ENCODE measurements around the gene ELF1. TPM values are rescaled to one million over a fixed set of nuclear protein-coding genes. Genes with fewer than 3 reads are reported as not detected.
"Not testable (repeated sequence)": the region's sequence is repeated elsewhere in the genome, so short reads cannot be mapped to it uniquely, and the experiment has no call there.

The ELF1 gene
- total RNA-seq, 2 donors from 2014 or later, result 72.2 to 120 TPM

GRCh38 chr13:41040584-41041334 is 21.6 kb upstream of the ELF1 start:
- H3K27me3 ChIP-seq, result no peaks in the 10 kb centered on the region
- no peak for TF ChIP-seq CTCF (IDR thresholded peaks at IDR 0.05)
- no peaks in the 10 kb centered on the region for H3K4me1 ChIP-seq
- intact Hi-C loops (cut with DNase I), result no loop called here
- H3K9me3 ChIP-seq, result no peaks in the 10 kb centered on the region
- no peak overlapping the region for H3K9ac ChIP-seq (ENCODE audit: low read depth in 2 of 2, low read length in 2 of 2)
- no peak overlapping the region for H3K4me3 ChIP-seq
- no peaks in the 10 kb centered on the region for H3K36me3 ChIP-seq
- DNase-seq, result no peak
- H3K27ac ChIP-seq, result no peak overlapping the region

- H3K36me3 ChIP-seq, result no peaks in the 10 kb centered on the region
- no peaks in the 10 kb centered on the region for H3K9me3 ChIP-seq
- no peak for TF ChIP-seq CTCF (IDR thresholded peaks at IDR 0.05)
- no peaks in the 10 kb centered on the region for H3K27me3 ChIP-seq
- no peak for DNase-seq
- no peak overlapping the region for H3K9ac ChIP-seq (ENCODE audit: low read depth in 2 of 2, low read length in 2 of 2)
- H3K27ac ChIP-seq, result no peak overlapping the region
- H3K4me3 ChIP-seq, result no peak overlapping the region
- H3K4me1 ChIP-seq, result no peaks in the 10 kb centered on the region
- intact Hi-C loops (cut with DNase I), result no loop called here
Observed at GRCh38 chr13:41039746-41040145, 20.6 kb upstream of the ELF1 start.

- H3K4me3 ChIP-seq; H3K27me3 ChIP-seq; H3K36me3 ChIP-seq; H3K9me3 ChIP-seq; H3K9ac ChIP-seq (ENCODE audit: low read depth in 2 of 2, low read length in 2 of 2); H3K27ac ChIP-seq; intact Hi-C loops (cut with DNase I); DNase-seq; H3K4me1 ChIP-seq: not testable (repeated sequence)
Observed at GRCh38 chr13:41036557-41036956, 17.4 kb upstream of the ELF1 start.

- TF ChIP-seq CTCF (IDR thresholded peaks at IDR 0.05), result no peak
- Histone ChIP-seq H3K27me3 (no peaks in the 10 kb centered on the region), H3K27ac (no peak overlapping the region), H3K4me3 (no peak overlapping the region), H3K9ac (ENCODE audit: low read depth in 2 of 2, low read length in 2 of 2) (no peak overlapping the region), H3K4me1 (no peaks in the 10 kb centered on the region), H3K9me3 (no peaks in the 10 kb centered on the region), H3K36me3 (no peaks in the 10 kb centered on the region)
- intact Hi-C loops (cut with DNase I), result no loop called here
- DNase-seq, result no peak
Observed at GRCh38 chr13:41034881-41035280, 15.8 kb upstream of the ELF1 start.

GRCh38 chr13:41034382-41034781 is 15.3 kb upstream of the ELF1 start:
- no peaks in the 10 kb centered on the region for H3K36me3 ChIP-seq
- no peak overlapping the region for H3K4me3 ChIP-seq
- no peak for TF ChIP-seq CTCF (IDR thresholded peaks at IDR 0.05)
- no peaks in the 10 kb centered on the region for H3K27me3 ChIP-seq
- H3K4me1 ChIP-seq, result no peaks in the 10 kb centered on the region
- H3K27ac ChIP-seq, result no peak overlapping the region
- no peak overlapping the region for H3K9ac ChIP-seq (ENCODE audit: low read depth in 2 of 2, low read length in 2 of 2)
- DNase-seq, result no peak
- H3K9me3 ChIP-seq, result no peaks in the 10 kb centered on the region
- intact Hi-C loops (cut with DNase I), result no loop called here

GRCh38 chr13:41032691-41033376 is 13.7 kb upstream of the ELF1 start:
- Histone ChIP-seq H3K9me3 (no peaks in the 10 kb centered on the region), H3K27me3 (no peaks in the 10 kb centered on the region), H3K36me3 (no peaks in the 10 kb centered on the region), H3K27ac (no peak overlapping the region), H3K9ac (ENCODE audit: low read depth in 2 of 2, low read length in 2 of 2) (no peak overlapping the region), H3K4me3 (no peak overlapping the region), H3K4me1 (no peaks in the 10 kb centered on the region)
- DNase-seq, result no peak
- no peak for TF ChIP-seq CTCF (IDR thresholded peaks at IDR 0.05)
- intact Hi-C loops (cut with DNase I), result no loop called here
